H9 (cell line): ENCODE results near the gene AMN. TPM values are rescaled to one million over a fixed set of nuclear protein-coding genes. Genes with fewer than 3 reads are reported as not detected.

Experiments used
- DNase-seq: peaks from one replicate; pipeline ENCODE4 v3.0.0-alpha.2; 2017
- H2AFZ ChIP-seq: one replicate; pipeline ENCODE4 v1.6.1; 2013; ENCODE audit warnings: mild to moderate bottlenecking, low read length, control low read depth, moderate library complexity
- H2AK5ac ChIP-seq: 2 replicates; pipeline ENCODE4 v1.6.1; 2013; ENCODE audit warnings: low read length, control low read depth, mixed read lengths; ENCODE audit not compliant: insufficient read length
- H2BK120ac ChIP-seq: one replicate; pipeline ENCODE4 v1.6.1; 2013; ENCODE audit warnings: low read depth, mild to moderate bottlenecking, low read length, control low read depth, inconsistent platforms; ENCODE audit not compliant: poor library complexity, severe bottlenecking
- H2BK12ac ChIP-seq: 2 replicates; pipeline ENCODE4 v1.6.1; 2013; ENCODE audit warnings: low read length, control low read depth, mixed read lengths, low read depth; ENCODE audit not compliant: insufficient read length
- H2BK15ac ChIP-seq: 2 replicates; pipeline ENCODE4 v1.6.1; 2013; ENCODE audit warnings: low read depth, low read length, control low read depth
- H2BK20ac ChIP-seq: one replicate; pipeline ENCODE4 v1.6.1; 2013; ENCODE audit warnings: low read depth, mild to moderate bottlenecking, low read length, control low read depth, inconsistent platforms; ENCODE audit not compliant: poor library complexity, severe bottlenecking
- H2BK5ac ChIP-seq: 2 replicates; pipeline ENCODE4 v1.6.1; 2013; ENCODE audit warnings: low read length, control low read depth, mixed read lengths; ENCODE audit not compliant: insufficient read length
- H3K14ac ChIP-seq: 2 replicates; pipeline ENCODE4 v1.6.1; 2013; ENCODE audit warnings: low read length, control low read depth; ENCODE audit not compliant: insufficient read depth
- H3K18ac ChIP-seq: 2 replicates; pipeline ENCODE4 v1.6.1; 2013; ENCODE audit warnings: low read depth, mild to moderate bottlenecking, mixed read lengths, low read length, control low read depth; ENCODE audit not compliant: insufficient read length
- H3K23ac ChIP-seq: 2 replicates; pipeline ENCODE4 v1.6.1; 2013; ENCODE audit warnings: low read length, control low read depth, mixed read lengths, low read depth; ENCODE audit not compliant: insufficient read length
- H3K23me2 ChIP-seq: 2 replicates; pipeline ENCODE4 v1.6.1; 2013; ENCODE audit warnings: low read depth, mild to moderate bottlenecking, mixed read lengths, low read length, control low read depth; ENCODE audit not compliant: insufficient read length, poor library complexity, severe bottlenecking
- H3K27ac ChIP-seq: 2 replicates; pipeline ENCODE4 v1.5.1; 2013; ENCODE audit warnings: low read length, control low read depth, mixed read lengths, low read depth; ENCODE audit not compliant: insufficient read length
- H3K27me3 ChIP-seq: 2 replicates; pipeline ENCODE4 v1.6.1; 2013; ENCODE audit warnings: low read length, control low read depth, inconsistent platforms; ENCODE audit not compliant: insufficient read depth
- H3K4ac ChIP-seq: 2 replicates; pipeline ENCODE4 v1.6.1; 2013; ENCODE audit warnings: low read depth, mild to moderate bottlenecking, control low read depth, inconsistent platforms, low read length, moderate library complexity
- H3K4me1 ChIP-seq: 2 replicates; pipeline ENCODE4 v1.6.1; 2013; ENCODE audit warnings: low read length, control low read depth, inconsistent platforms; ENCODE audit not compliant: insufficient read depth
- H3K4me2 ChIP-seq: 2 replicates; pipeline ENCODE4 v1.6.1; 2013; ENCODE audit warnings: low read length, control low read depth, mixed read lengths; ENCODE audit not compliant: insufficient read length, insufficient read depth
- H3K56ac ChIP-seq: 2 replicates; pipeline ENCODE4 v1.6.1; 2013; ENCODE audit warnings: low read depth, mild to moderate bottlenecking, mixed read lengths, low read length, control low read depth; ENCODE audit not compliant: insufficient read length
- H3K79me1 ChIP-seq: 2 replicates; pipeline ENCODE4 v1.6.1; 2013; ENCODE audit warnings: low read depth, mild to moderate bottlenecking, moderate library complexity, low read length, control low read depth, inconsistent platforms; ENCODE audit not compliant: insufficient read depth, poor library complexity, severe bottlenecking
- H3K79me2 ChIP-seq: 2 replicates; pipeline ENCODE4 v1.6.1; 2013; ENCODE audit warnings: low read length, control low read depth, inconsistent platforms; ENCODE audit not compliant: insufficient read depth
- H3K9ac ChIP-seq: 2 replicates; pipeline ENCODE4 v1.6.1; 2013; ENCODE audit warnings: low read length, control low read depth, mixed read lengths; ENCODE audit not compliant: insufficient read length; ENCODE audit errors: extremely low read depth
- H3K9me3 ChIP-seq: one replicate; pipeline ENCODE4 v1.6.1; 2013; ENCODE audit warnings: low read depth, low read length, inconsistent platforms; ENCODE audit not compliant: control insufficient read depth
- H3T11ph ChIP-seq: one replicate; pipeline ENCODE4 v1.6.1; 2013; ENCODE audit warnings: mild to moderate bottlenecking, low read length, control low read depth, inconsistent platforms
- H4K20me1 ChIP-seq: one replicate; pipeline ENCODE4 v1.6.1; 2013; ENCODE audit not compliant: control insufficient read depth, insufficient read length, insufficient read depth
- H4K5ac ChIP-seq: 2 replicates; pipeline ENCODE4 v1.6.1; 2013; ENCODE audit warnings: low read depth, mild to moderate bottlenecking, mixed read lengths, low read length, control low read depth; ENCODE audit not compliant: insufficient read length
- H4K8ac ChIP-seq: replicated peaks from 2 replicates; pipeline ENCODE4 v1.6.1; 2013; ENCODE audit warnings: low read length, control low read depth, mixed read lengths, low read depth; ENCODE audit not compliant: insufficient read length
- H4K91ac ChIP-seq: 2 replicates; pipeline ENCODE4 v1.6.1; 2013; ENCODE audit warnings: low read depth, mild to moderate bottlenecking, moderate library complexity, mixed read lengths, low read length, control low read depth; ENCODE audit not compliant: insufficient read length
- H3K27ac Mint-ChIP-seq, 3 experiments: 2 replicates in 2 of 3; 3 replicates in 1 of 3; pipeline ENCODE4 v1.8.0; 2020 to 2021; ENCODE audit warnings: mixed read lengths in 3 of 3, mild to moderate bottlenecking in 1 of 3, moderate library complexity in 1 of 3
- H3K27me3 Mint-ChIP-seq: 2 replicates; pipeline ENCODE4 v1.8.0; 2021; ENCODE audit warnings: low read depth, mild to moderate bottlenecking, moderate library complexity, mixed read lengths
- H3K36me3 Mint-ChIP-seq, 3 experiments: 2 replicates in 2 of 3; 3 replicates in 1 of 3; pipeline ENCODE4 v1.8.0; 2020 to 2021; ENCODE audit warnings: low read depth in 3 of 3, mixed read lengths in 3 of 3; ENCODE audit not compliant: insufficient read depth in 1 of 3
- H3K4me1 Mint-ChIP-seq, 2 experiments: 2 replicates each; pipeline ENCODE4 v1.8.0; 2020; ENCODE audit warnings: mixed read lengths in 2 of 2
- H3K4me3 Mint-ChIP-seq, 2 experiments: 2 replicates in 1 of 2; 3 replicates in 1 of 2; pipeline ENCODE4 v1.8.0; 2020 to 2021; ENCODE audit warnings: mild to moderate bottlenecking in 2 of 2, mixed read lengths in 2 of 2, moderate library complexity in 1 of 2
- H3K9me3 Mint-ChIP-seq, 2 experiments: 2 replicates in 1 of 2; 3 replicates in 1 of 2; pipeline ENCODE4 v1.8.0; 2020; ENCODE audit warnings: mild to moderate bottlenecking in 2 of 2, mixed read lengths in 2 of 2, moderate library complexity in 1 of 2
- WGBS: extraction: QIAGEN DNeasy Blood & Tissue Kit; methylation state at CpG from one replicate; pipeline ENCODE4 v1.1.7; 2013; ENCODE audit warnings: missing lambda C conversion rate, low lambda C conversion rate, mixed read lengths; ENCODE audit not compliant: insufficient read length; ENCODE audit errors: extremely low coverage; 5-methylcytosine and 5-hydroxymethylcytosine counted together
- total RNA-seq: library from RNA; stranded (reverse); gene quantifications from 2 replicates; pipeline ENCODE4 v1.2.1, GENCODE V29; 2021
- TF ChIP-seq, protein P1 (sequence below): fragments of 200-600 bp; sonication (generic); conservative IDR thresholded peaks from 3 replicates; pipeline ENCODE4 v1.8.0; 2021; ENCODE audit warnings: antibody characterized with exemption, mild to moderate bottlenecking

AMN gene
- total RNA-seq, 1 experiment from 2014 or later: 1.9 TPM

GRCh38 chr14:102948698-102949061 lies 26.2 kb downstream of the AMN start:
- no peak overlapping the region for H3K18ac ChIP-seq
- H3K4ac ChIP-seq: no peak overlapping the region
- H3K4me2 ChIP-seq: no peak overlapping the region
- H3K27ac Mint-ChIP-seq: peak overlapping the region in 1 of 3 experiments; percentile 40; a peak in 1 of 7 replicates
- H3K23ac ChIP-seq: no peak overlapping the region
- H3K4me1 Mint-ChIP-seq: no peaks in the 10 kb centered on the region
- H4K8ac ChIP-seq: no peak overlapping the region
- no peak overlapping the region for H2BK20ac ChIP-seq
- H3K9me3 ChIP-seq: no peaks in the 10 kb centered on the region
- H4K20me1 ChIP-seq: no peaks in the 10 kb centered on the region
- H3K23me2 ChIP-seq: no peaks in the 10 kb centered on the region
- H3K14ac ChIP-seq: no peak overlapping the region
- TF ChIP-seq, protein P1, sequence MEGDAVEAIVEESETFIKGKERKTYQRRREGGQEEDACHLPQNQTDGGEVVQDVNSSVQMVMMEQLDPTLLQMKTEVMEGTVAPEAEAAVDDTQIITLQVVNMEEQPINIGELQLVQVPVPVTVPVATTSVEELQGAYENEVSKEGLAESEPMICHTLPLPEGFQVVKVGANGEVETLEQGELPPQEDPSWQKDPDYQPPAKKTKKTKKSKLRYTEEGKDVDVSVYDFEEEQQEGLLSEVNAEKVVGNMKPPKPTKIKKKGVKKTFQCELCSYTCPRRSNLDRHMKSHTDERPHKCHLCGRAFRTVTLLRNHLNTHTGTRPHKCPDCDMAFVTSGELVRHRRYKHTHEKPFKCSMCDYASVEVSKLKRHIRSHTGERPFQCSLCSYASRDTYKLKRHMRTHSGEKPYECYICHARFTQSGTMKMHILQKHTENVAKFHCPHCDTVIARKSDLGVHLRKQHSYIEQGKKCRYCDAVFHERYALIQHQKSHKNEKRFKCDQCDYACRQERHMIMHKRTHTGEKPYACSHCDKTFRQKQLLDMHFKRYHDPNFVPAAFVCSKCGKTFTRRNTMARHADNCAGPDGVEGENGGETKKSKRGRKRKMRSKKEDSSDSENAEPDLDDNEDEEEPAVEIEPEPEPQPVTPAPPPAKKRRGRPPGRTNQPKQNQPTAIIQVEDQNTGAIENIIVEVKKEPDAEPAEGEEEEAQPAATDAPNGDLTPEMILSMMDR: no peak
- no peak overlapping the region for H2BK15ac ChIP-seq
- H3K9ac ChIP-seq: no peak overlapping the region
- H3K27ac ChIP-seq: no peak overlapping the region
- H2AK5ac ChIP-seq: no peak overlapping the region
- no peak overlapping the region for H2AFZ ChIP-seq
- no peaks in the 10 kb centered on the region for H3K79me1 ChIP-seq
- H4K5ac ChIP-seq: no peak overlapping the region
- no peak overlapping the region for H3T11ph ChIP-seq
- H3K27me3 ChIP-seq: no peaks in the 10 kb centered on the region
- no peak overlapping the region for H3K56ac ChIP-seq
- no peak overlapping the region for H2BK120ac ChIP-seq
- H3K9me3 Mint-ChIP-seq: no peaks in the 10 kb centered on the region
- H2BK12ac ChIP-seq: no peak overlapping the region
- H2BK5ac ChIP-seq: no peak overlapping the region
- no peaks in the 10 kb centered on the region for H3K79me2 ChIP-seq
- H3K27me3 Mint-ChIP-seq: no peaks in the 10 kb centered on the region
- H4K91ac ChIP-seq: no peak overlapping the region
- no peak for DNase-seq
- no CpG with 5 or more reads among the region's 9 CpGs for WGBS
- H3K36me3 Mint-ChIP-seq: peaks cover 35 to 88% (median 84%) of the 10 kb centered on the region in 3 experiments
- H3K4me3 Mint-ChIP-seq: no peak overlapping the region; a peak in 1 of 5 replicates
- no peaks in the 10 kb centered on the region for H3K4me1 ChIP-seq
